ENCODE results near the gene PFAS. TPM values are rescaled to one million over a fixed set of nuclear protein-coding genes. Genes with fewer than 3 reads are reported as not detected.

Gene PFAS, protein sequence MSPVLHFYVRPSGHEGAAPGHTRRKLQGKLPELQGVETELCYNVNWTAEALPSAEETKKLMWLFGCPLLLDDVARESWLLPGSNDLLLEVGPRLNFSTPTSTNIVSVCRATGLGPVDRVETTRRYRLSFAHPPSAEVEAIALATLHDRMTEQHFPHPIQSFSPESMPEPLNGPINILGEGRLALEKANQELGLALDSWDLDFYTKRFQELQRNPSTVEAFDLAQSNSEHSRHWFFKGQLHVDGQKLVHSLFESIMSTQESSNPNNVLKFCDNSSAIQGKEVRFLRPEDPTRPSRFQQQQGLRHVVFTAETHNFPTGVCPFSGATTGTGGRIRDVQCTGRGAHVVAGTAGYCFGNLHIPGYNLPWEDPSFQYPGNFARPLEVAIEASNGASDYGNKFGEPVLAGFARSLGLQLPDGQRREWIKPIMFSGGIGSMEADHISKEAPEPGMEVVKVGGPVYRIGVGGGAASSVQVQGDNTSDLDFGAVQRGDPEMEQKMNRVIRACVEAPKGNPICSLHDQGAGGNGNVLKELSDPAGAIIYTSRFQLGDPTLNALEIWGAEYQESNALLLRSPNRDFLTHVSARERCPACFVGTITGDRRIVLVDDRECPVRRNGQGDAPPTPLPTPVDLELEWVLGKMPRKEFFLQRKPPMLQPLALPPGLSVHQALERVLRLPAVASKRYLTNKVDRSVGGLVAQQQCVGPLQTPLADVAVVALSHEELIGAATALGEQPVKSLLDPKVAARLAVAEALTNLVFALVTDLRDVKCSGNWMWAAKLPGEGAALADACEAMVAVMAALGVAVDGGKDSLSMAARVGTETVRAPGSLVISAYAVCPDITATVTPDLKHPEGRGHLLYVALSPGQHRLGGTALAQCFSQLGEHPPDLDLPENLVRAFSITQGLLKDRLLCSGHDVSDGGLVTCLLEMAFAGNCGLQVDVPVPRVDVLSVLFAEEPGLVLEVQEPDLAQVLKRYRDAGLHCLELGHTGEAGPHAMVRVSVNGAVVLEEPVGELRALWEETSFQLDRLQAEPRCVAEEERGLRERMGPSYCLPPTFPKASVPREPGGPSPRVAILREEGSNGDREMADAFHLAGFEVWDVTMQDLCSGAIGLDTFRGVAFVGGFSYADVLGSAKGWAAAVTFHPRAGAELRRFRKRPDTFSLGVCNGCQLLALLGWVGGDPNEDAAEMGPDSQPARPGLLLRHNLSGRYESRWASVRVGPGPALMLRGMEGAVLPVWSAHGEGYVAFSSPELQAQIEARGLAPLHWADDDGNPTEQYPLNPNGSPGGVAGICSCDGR (N-terminal part only)
- 100 to 1,000 TPM; 152 to 157 TPM for total RNA-seq

- Mint-ChIP-seq H3K9me3 (no peaks in the 10 kb centered on the region), H3K27me3 (no peaks in the 10 kb centered on the region), H3K36me3 (ENCODE audit: low read depth) (peaks cover 43% of the 10 kb centered on the region), H3K27ac (peak within 1 kb of the TSS; percentile 100), H3K4me3 (peak within 1 kb of the TSS; percentile 99), H3K4me1 (ENCODE audit: low read depth) (peaks cover 31% of the 10 kb centered on the region)
- TF ChIP-seq, protein P1, sequence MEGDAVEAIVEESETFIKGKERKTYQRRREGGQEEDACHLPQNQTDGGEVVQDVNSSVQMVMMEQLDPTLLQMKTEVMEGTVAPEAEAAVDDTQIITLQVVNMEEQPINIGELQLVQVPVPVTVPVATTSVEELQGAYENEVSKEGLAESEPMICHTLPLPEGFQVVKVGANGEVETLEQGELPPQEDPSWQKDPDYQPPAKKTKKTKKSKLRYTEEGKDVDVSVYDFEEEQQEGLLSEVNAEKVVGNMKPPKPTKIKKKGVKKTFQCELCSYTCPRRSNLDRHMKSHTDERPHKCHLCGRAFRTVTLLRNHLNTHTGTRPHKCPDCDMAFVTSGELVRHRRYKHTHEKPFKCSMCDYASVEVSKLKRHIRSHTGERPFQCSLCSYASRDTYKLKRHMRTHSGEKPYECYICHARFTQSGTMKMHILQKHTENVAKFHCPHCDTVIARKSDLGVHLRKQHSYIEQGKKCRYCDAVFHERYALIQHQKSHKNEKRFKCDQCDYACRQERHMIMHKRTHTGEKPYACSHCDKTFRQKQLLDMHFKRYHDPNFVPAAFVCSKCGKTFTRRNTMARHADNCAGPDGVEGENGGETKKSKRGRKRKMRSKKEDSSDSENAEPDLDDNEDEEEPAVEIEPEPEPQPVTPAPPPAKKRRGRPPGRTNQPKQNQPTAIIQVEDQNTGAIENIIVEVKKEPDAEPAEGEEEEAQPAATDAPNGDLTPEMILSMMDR (IDR thresholded peaks at IDR 0.05): no peak
- POLR2A ChIA-PET: interaction anchor here (0.6 to 9.6 kb wide), 41 partner anchors 10 to 562 kb away, joined by 3 to 232 read pairs (median 5); partner anchors contain the start of genes AURKB, BORCS6, HES7 and PER1
- peak; percentile 53 for ATAC-seq
- peak; percentile 98 for DNase-seq
- CTCF ChIA-PET: interaction anchor here (0.8 to 4.2 kb wide), 13 partner anchors 19 to 170 kb away, joined by 3 to 30 read pairs (median 5); partner anchors contain the start of genes BORCS6, KRABD2 and SLC25A35
- intact Hi-C loops (cut with micrococcal nuclease): no loop called here
Observed at GRCh38 chr17:8248751-8249607, at the start of gene PFAS. Gene PFAS (plus strand): TSS chr17:8249289. CDS start chr17:8253938, 4,649 bp downstream.

DNA sequence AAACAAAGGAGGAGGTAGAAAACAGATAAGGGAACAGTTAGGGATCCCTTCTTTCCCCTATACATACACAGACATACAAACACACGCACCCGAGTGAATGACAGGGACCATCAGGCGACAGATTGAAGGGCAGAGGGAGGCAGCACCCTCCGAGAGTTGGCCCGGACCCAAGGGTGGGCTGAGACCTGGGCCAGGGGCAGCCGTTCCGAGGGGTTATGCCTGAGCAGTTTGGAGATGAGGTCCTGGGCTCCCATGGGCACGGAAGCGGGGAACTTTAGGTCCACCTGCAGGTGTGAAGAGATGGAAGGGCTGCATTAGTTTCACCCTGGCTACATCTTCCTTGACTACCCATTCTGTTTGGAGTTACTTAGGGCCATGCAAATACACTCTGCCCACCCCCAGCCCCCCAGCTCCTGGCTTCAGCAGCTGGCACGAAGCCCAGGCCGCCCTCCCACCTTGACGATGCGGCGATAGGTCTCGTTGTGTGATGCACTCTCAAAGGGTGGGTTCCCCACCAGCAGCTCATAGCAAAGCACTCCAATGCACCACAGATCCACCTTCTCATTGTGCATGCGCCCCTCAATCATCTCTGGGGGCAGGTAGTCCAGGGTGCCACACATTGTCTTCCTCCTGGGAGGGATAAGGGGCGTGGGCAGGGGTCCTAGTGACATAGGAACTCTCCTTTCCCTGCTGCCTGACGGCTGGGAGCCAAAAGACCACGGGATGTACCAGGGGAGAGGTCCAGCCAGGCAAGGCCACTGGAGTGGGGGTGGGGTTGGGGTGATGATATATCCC, 44.1 kb upstream of the PFAS start:
- H3K27me3 Mint-ChIP-seq: no peaks in the 10 kb centered on the region
- POLR2A ChIA-PET: interaction anchor here (0.6 to 16.5 kb wide), 10 partner anchors 8 to 49 kb away, joined by 3 to 186 read pairs (median 4); partner anchors contain the start of genes BORCS6, CTC1 and PFAS

GRCh38 chr17:8206536-8206935, 42.6 kb upstream of the PFAS start:
- Mint-ChIP-seq H3K27me3 (no peaks in the 10 kb centered on the region), H3K4me3 (no peak overlapping the region), H3K27ac (no peak overlapping the region), H3K9me3 (no peaks in the 10 kb centered on the region), H3K36me3 (ENCODE audit: low read depth) (peaks cover 58% of the 10 kb centered on the region), H3K4me1 (ENCODE audit: low read depth) (peaks cover 15% of the 10 kb centered on the region)
- ATAC-seq (no peak), DNase-seq (no peak)
- intact Hi-C loops (cut with micrococcal nuclease): no loop called here
- CTCF ChIA-PET: no interaction called here
- TF ChIP-seq, protein P1 (IDR thresholded peaks at IDR 0.05): no peak
- POLR2A ChIA-PET: interaction anchor here (0.7 to 16.5 kb wide), 6 partner anchors 10 to 91 kb away, joined by 3 to 186 read pairs (median 10); partner anchors contain the start of gene BORCS6

More for the DNA sequence above, 44.1 kb upstream of the PFAS start:
- Mint-ChIP-seq H3K36me3 (ENCODE audit: low read depth) (peaks cover 60% of the 10 kb centered on the region), H3K4me1 (ENCODE audit: low read depth) (peaks cover 16% of the 10 kb centered on the region), H3K4me3 (no peak overlapping the region), H3K27ac (no peak overlapping the region), H3K9me3 (no peaks in the 10 kb centered on the region)
- ATAC-seq (no peak), DNase-seq (no peak)
- intact Hi-C loops (cut with micrococcal nuclease): no loop called here
- TF ChIP-seq, protein P1 (IDR thresholded peaks at IDR 0.05): no peak
- CTCF ChIA-PET: interaction anchor here (0.7 kb wide), 1 partner anchor 13 kb away, joined by 3 read pairs; no protein-coding TSS in a partner anchor

Data from activated CD8-positive, alpha-beta T cell treated with anti-CD3 and anti-CD28 coated beads for 36 hours (primary cell).